Measurements from ENCODE around the gene EFCAB8.
"Not testable (repeated sequence)": the region's sequence is repeated elsewhere in the genome, so short reads cannot be mapped to it uniquely, and the experiment has no call there.

Gene EFCAB8

DNA sequence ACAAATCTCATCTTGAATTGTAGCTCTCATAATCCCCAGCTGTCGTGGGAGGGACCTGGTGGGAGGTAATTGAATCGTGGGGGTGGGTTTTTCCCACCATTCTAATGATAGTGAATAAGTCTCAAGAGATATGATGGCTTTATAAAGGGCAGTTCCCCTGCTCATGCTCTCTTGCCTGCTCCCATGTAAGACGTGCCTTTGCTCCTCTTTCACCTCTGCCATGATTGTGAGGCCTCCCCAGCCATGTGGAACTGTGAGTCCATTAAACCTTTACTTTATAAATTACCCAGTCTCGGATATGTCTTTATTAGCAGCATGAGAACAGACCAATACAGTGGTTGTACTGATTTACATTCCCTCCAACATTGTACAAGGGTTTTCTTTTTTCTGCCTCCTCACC, 75.9 kb downstream of the EFCAB8 start:
- H3K27ac ChIP-seq (ENCODE audit: low read depth, low read length): no peak overlapping the region
- 86% methylated on average over 4 of the region's 4 CpGs for WGBS
- H3K9me3 ChIP-seq (ENCODE audit: insufficient read depth, low read depth, low read length): no peaks in the 10 kb centered on the region
- no peaks in the 10 kb centered on the region for H3K36me3 ChIP-seq (ENCODE audit: insufficient read depth, low read length)
- H3K9ac ChIP-seq (ENCODE audit: low read depth, low read length): no peak overlapping the region
- no peaks in the 10 kb centered on the region for H3K27me3 ChIP-seq (ENCODE audit: insufficient read depth, low read length)
- no peaks in the 10 kb centered on the region for H3K4me1 ChIP-seq (ENCODE audit: insufficient read depth, low read length)
- no peak overlapping the region for H3K4me3 ChIP-seq (ENCODE audit: low read length)

DNA sequence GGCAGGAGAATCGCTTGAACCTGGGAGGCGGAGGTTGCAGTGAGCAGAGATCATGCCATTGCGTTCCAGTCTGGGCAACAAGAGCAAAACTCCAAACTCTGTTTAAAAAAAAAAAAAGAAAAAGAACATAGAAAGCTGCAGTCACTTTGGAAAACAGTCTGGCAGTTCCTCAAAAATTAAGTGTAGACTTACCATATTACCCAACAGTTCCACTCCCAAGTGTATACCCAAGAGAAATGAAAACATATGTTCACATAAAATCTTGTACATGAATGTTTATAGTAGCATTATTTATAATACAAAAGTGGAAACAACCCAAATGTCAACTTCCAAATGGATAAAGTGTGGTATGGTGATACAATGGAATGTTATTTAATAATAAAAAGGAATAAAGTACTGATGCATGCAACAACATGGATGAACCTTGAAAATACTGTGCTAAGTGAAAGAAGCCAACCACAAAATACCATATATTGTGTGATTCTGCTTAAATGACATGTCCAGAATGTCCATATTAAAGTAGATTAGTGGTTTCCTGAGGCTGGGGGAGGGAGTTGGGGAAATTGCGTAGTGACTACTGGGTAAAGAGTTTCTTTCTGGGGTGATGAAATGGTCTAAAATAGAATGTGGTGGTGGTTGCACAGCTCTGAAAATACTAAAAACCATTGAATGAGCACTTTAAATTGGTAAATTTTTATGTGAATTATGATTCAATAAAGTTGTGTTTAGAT, 82.6 kb downstream of the EFCAB8 start:
- Histone ChIP-seq H3K4me3 (ENCODE audit: low read length) (no peak overlapping the region), H3K27ac (ENCODE audit: low read depth, low read length) (no peak overlapping the region), H3K9ac (ENCODE audit: low read depth, low read length) (no peak overlapping the region), H3K4me1 (ENCODE audit: insufficient read depth, low read length) (no peaks in the 10 kb centered on the region), H3K27me3 (ENCODE audit: insufficient read depth, low read length) (peaks cover 10% of the 10 kb centered on the region; the same call in 1 of the 2 replicates), H3K36me3 (ENCODE audit: insufficient read depth, low read length) (no peaks in the 10 kb centered on the region), H3K9me3 (ENCODE audit: insufficient read depth, low read depth, low read length) (no peaks in the 10 kb centered on the region)
- 81% methylated on average over 4 of the region's 4 CpGs for WGBS

DNA sequence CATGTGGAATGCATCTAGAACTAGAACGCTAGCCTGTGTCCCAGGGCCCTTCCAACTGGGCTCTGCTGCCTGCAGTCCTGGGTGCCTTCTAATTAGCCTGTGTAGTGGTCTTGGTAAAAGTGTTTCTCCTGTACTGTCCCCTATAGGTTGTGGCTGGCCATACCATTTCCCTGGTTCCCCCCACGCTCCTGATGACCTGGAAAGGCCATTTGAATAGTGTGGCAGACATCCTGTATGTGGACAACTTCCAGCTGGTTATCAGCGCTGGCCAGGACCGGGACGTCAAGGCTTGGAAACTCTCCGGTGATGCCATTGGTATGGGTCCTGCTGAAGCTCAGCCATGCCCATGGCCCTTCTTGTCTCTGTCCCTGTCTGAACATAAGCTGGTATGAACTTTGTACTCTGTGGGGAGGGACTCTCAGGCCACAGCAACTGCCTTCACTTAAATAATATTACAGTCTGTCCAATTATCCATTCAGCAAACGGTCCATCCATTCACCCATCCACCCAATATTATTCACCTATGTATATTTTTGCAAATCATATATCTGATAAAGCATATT, 84.8 kb downstream of the EFCAB8 start:
- H3K9me3 ChIP-seq (ENCODE audit: insufficient read depth, low read depth, low read length): no peaks in the 10 kb centered on the region
- H3K4me3 ChIP-seq (ENCODE audit: low read length): no peak overlapping the region
- H3K4me1 ChIP-seq (ENCODE audit: insufficient read depth, low read length): no peaks in the 10 kb centered on the region
- peaks cover 32% of the 10 kb centered on the region for H3K27me3 ChIP-seq (ENCODE audit: insufficient read depth, low read length)
- H3K36me3 ChIP-seq (ENCODE audit: insufficient read depth, low read length): no peaks in the 10 kb centered on the region
- no peak overlapping the region for H3K27ac ChIP-seq (ENCODE audit: low read depth, low read length)
- H3K9ac ChIP-seq (ENCODE audit: low read depth, low read length): no peak overlapping the region
- WGBS: 91% methylated on average over 7 of the region's 7 CpGs

DNA sequence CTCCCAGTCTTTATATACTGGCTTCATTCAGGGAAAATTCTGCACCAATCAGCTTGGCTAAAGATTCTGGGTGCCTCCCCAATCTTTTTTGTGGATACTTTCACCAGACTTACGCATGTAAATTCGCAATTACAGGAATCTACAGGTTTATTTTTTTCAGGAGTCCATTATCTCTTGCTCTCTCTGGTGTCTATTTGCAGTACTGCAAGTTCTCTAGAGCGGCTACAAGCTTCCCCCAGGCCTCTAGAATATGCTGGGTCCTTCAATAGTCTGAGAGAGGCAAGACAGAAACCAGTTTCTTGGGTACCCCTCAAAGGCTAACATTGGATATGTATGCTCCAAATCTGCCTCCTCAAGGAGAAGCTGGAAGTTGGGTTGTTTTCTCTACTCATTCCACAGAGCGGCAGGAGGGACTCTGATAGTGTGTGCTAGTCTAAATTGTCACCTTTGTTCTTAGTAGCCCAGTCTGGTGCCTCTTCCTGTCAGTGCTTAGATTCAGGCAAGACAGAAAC, 87.0 kb downstream of the EFCAB8 start:
- Histone ChIP-seq H3K9ac (ENCODE audit: low read depth, low read length) (no peak overlapping the region), H3K4me1 (ENCODE audit: insufficient read depth, low read length) (peaks cover under 1% of the 10 kb centered on the region; the same call in 1 of the 2 replicates), H3K27ac (ENCODE audit: low read depth, low read length) (no peak overlapping the region), H3K9me3 (ENCODE audit: insufficient read depth, low read depth, low read length) (no peaks in the 10 kb centered on the region), H3K36me3 (ENCODE audit: insufficient read depth, low read length) (no peaks in the 10 kb centered on the region), H3K27me3 (ENCODE audit: insufficient read depth, low read length) (peaks cover 52% of the 10 kb centered on the region), H3K4me3 (ENCODE audit: low read length) (no peak overlapping the region)
- 49% methylated on average over 4 of the region's 4 CpGs for WGBS

DNA sequence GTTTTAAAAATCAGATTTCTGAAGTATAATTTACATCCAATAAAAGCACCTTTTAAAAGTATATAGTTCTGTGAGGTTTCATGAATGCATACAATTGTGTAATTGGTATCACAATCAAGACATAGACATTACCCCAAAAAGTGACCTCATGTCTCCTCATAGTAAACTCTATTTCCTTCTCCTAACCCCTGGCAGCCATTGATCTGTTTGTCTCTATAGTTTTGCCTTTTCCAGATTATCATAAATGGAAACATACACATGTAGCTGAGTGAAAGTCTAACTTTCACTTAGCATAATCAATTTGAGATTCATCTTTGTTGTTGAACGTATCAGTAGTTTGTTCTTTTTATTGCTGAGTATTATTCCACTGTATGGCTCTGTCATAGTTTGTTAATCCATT, 87.9 kb downstream of the EFCAB8 start:
- no peak overlapping the region for H3K4me3 ChIP-seq (ENCODE audit: low read length)
- no CpG with 5 or more reads among the region's 1 CpG for WGBS
- H3K4me1 ChIP-seq (ENCODE audit: insufficient read depth, low read length): peaks cover 5% of the 10 kb centered on the region; the same call in 1 of the 2 replicates
- peaks cover 58% of the 10 kb centered on the region for H3K27me3 ChIP-seq (ENCODE audit: insufficient read depth, low read length)
- no peak overlapping the region for H3K9ac ChIP-seq (ENCODE audit: low read depth, low read length)
- H3K27ac ChIP-seq (ENCODE audit: low read depth, low read length): no peak overlapping the region
- H3K36me3 ChIP-seq (ENCODE audit: insufficient read depth, low read length): no peaks in the 10 kb centered on the region
- H3K9me3 ChIP-seq (ENCODE audit: insufficient read depth, low read depth, low read length): no peaks in the 10 kb centered on the region

DNA sequence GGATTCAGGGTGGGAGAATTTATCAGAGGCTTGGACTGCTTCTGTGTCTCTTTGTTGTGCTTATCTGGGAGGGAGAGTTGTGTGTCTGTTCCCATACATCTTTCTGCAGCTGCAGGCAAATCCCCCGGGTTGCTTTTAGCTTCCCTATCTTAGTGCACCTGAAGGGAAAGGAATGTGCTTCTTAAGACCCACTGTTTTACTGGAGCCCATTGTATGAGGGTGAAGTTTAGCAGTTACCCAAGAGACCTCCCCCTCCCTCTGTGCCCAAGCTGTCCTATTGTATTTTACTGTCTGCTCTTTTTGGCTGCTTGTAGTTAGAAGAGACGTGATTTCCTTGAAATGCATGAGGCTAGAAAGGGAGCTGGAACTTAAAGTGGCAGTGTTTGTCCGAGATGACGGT, 91.8 kb downstream of the EFCAB8 start:
- H3K27me3 ChIP-seq (ENCODE audit: insufficient read depth, low read length): peaks cover 79% of the 10 kb centered on the region
- H3K4me1 ChIP-seq (ENCODE audit: insufficient read depth, low read length); H3K4me3 ChIP-seq (ENCODE audit: low read length); H3K27ac ChIP-seq (ENCODE audit: low read depth, low read length); H3K9ac ChIP-seq (ENCODE audit: low read depth, low read length); H3K9me3 ChIP-seq (ENCODE audit: insufficient read depth, low read depth, low read length); H3K36me3 ChIP-seq (ENCODE audit: insufficient read depth, low read length): not testable (repeated sequence)
- WGBS: 10% methylated on average over 4 of the region's 4 CpGs

DNA sequence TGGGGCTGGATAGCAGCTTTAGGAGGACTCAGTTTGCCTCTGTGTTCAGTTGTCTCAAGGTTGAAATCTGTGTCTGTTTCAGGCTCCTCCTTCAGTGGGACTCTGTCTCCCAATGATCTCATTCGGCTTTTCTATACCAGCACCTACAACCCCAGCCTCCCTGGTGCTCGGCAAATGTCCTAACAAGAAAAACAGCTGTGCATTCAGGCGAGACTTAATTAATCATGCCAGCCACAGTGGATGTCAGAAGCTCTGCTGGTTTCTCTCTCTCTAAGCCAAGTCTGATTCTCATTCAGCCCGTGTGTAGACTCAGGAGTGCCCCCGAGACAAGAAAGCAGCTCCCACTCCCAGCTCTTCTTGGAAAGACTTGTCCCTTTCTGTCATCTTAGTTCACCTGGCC, 98.7 kb downstream of the EFCAB8 start:
- Histone ChIP-seq H3K4me1 (ENCODE audit: insufficient read depth, low read length) (no peaks in the 10 kb centered on the region), H3K9ac (ENCODE audit: low read depth, low read length) (no peak overlapping the region), H3K27me3 (ENCODE audit: insufficient read depth, low read length) (peaks cover 14% of the 10 kb centered on the region), H3K9me3 (ENCODE audit: insufficient read depth, low read depth, low read length) (peaks cover 18% of the 10 kb centered on the region), H3K36me3 (ENCODE audit: insufficient read depth, low read length) (no peaks in the 10 kb centered on the region), H3K27ac (ENCODE audit: low read depth, low read length) (no peak overlapping the region), H3K4me3 (ENCODE audit: low read length) (no peak overlapping the region)
- 92% methylated on average over 5 of the region's 5 CpGs for WGBS

DNA sequence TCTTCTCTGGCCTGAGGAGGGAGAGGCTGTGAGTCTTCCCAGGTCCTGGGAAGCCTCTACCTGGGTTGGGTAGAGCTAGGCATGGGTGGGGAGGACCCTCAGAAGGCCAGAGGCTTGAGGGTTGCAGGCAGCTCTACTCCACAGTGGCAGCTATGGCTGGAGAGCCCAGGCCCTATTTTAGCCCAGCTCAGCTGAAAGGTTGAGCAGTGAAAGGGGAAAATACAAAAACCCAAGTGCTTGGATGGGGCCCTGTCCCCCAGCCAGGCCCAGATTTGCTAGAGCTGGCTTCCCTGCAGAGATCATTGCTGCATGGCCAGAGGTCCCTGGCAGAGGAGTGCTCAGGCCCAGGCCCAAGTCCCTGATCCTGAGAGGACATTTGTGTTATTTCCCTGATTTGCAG, 99.9 kb downstream of the EFCAB8 start:
- no peaks in the 10 kb centered on the region for H3K4me1 ChIP-seq (ENCODE audit: insufficient read depth, low read length)
- H3K36me3 ChIP-seq (ENCODE audit: insufficient read depth, low read length): no peaks in the 10 kb centered on the region
- H3K9ac ChIP-seq (ENCODE audit: low read depth, low read length): no peak overlapping the region
- H3K9me3 ChIP-seq (ENCODE audit: insufficient read depth, low read depth, low read length): peaks cover 18% of the 10 kb centered on the region
- no peak overlapping the region for H3K27ac ChIP-seq (ENCODE audit: low read depth, low read length)
- H3K4me3 ChIP-seq (ENCODE audit: low read length): no peak overlapping the region
- peaks cover 3% of the 10 kb centered on the region for H3K27me3 ChIP-seq (ENCODE audit: insufficient read depth, low read length)

DNA sequence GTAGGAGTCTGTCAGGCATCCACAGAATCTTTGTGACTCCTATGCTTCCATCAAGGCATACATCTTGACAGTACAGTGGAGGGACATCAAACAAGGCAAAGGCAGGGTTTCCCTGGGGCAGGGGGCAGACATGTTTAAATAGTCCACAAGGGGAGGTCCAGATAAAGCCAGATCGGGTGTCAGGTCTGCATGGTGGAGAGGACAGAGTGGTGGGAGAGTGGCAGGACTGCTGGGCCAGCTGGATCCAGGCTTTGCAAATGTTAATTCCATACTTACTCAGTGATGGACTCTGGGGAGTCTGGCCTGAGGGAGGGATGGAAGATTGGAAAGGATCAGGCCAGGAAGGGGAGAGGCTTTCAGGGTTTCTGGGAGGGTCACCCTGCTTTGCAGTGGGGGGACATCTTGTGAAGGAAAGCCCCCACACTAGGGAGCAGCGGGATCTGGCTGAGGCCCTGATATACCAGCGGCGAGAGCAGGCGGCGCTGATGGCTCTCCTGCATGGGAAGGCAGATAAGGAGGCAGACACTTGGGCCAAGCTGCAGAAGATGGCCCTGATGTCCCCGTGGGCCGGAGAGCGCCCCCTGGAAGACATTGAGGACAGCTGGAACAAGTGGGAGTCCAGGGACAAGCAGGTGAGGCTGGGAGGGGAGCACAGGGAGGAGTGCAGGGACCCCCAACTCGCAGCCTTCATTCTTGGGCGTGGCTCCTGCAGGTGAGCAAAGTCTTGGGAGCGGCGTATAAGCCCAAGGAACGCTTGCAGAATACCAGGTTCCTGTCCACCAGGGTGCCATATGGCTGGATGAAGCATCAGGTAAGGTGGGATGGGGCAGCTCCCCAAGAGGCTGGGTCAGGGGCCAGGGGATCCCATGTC, 100.9 kb downstream of the EFCAB8 start:
- H3K27me3 ChIP-seq (ENCODE audit: insufficient read depth, low read length): no peaks in the 10 kb centered on the region
- no peak overlapping the region for H3K9ac ChIP-seq (ENCODE audit: low read depth, low read length)
- 90% methylated on average over 14 of the region's 14 CpGs for WGBS
- no peak overlapping the region for H3K4me3 ChIP-seq (ENCODE audit: low read length)
- H3K27ac ChIP-seq (ENCODE audit: low read depth, low read length): no peak overlapping the region
- H3K4me1 ChIP-seq (ENCODE audit: insufficient read depth, low read length): no peaks in the 10 kb centered on the region
- H3K9me3 ChIP-seq (ENCODE audit: insufficient read depth, low read depth, low read length): peaks cover 15% of the 10 kb centered on the region
- H3K36me3 ChIP-seq (ENCODE audit: insufficient read depth, low read length): no peaks in the 10 kb centered on the region

DNA sequence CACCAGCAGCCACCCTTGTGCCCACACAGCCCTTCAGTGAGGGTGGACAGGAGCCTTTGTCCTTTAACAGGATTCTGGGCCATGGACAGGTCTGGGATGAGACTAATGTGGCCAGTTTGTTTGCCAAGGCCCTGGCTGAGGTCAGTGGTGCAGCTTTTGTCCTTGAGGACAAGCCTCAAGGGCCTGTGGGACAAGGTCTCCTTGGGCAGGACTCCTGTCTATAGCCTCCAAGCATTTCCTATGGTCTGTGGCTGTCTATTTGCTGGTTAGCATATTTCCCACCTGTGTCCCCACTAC, 101.4 kb downstream of the EFCAB8 start:
- Histone ChIP-seq H3K27me3 (ENCODE audit: insufficient read depth, low read length) (no peaks in the 10 kb centered on the region), H3K4me1 (ENCODE audit: insufficient read depth, low read length) (no peaks in the 10 kb centered on the region), H3K36me3 (ENCODE audit: insufficient read depth, low read length) (no peaks in the 10 kb centered on the region), H3K9ac (ENCODE audit: low read depth, low read length) (no peak overlapping the region), H3K27ac (ENCODE audit: low read depth, low read length) (no peak overlapping the region), H3K4me3 (ENCODE audit: low read length) (no peak overlapping the region), H3K9me3 (ENCODE audit: insufficient read depth, low read depth, low read length) (peaks cover 15% of the 10 kb centered on the region)

Measured in HUES64 (cell line).